Fibroblast of peridontal ligament (primary cell): ENCODE data around the gene ZNF484.
"Not testable (repeated sequence)": the region's sequence is repeated elsewhere in the genome, so short reads cannot be mapped to it uniquely, and the experiment has no call there.

ENCODE experiments used
- DNase-seq: peaks from one replicate; pipeline ENCODE4 v3.0.0-alpha.2; 2010; ENCODE audit errors: extremely low read depth

Gene ZNF484

DNA sequence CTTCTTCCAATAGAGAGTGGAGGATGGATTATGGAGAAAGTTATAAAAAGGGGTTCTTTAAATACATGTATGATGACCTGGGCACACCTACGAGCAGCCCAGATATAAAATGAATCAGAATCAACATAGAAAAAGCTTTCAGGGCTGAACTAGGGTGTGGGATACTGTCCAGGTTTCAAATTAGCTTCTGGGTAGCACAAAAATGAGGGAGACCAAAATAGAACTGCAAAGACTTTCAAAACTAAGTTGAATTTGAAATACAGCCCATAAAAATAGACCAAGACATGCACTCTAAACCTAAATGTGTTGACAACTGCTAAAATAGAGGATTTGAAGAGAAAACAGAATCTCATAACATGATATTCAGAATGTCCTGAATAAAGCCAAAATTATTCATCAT is 17.0 kb downstream of the ZNF484 start:
- DNase-seq = no peak

DNA sequence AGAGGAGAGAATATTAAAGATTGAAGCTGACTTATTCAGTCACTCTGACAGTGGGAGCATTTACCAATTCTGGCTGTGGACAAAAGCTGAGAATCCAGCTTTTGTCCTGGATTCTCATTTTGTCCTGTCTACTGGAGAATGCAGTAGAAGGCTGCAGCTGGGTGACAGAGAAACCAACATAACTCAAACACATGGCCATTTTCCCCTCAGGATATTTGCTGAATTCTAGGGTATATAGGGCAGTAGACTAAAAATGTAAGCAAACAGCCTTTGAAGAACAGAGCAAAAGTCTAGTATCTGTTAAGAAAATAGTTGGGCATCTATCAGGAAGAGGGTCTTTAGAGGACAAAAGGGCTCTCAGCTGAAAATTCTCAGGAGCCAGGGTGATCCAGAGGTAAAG is 20.6 kb downstream of the ZNF484 start:
- no peak for DNase-seq

DNA sequence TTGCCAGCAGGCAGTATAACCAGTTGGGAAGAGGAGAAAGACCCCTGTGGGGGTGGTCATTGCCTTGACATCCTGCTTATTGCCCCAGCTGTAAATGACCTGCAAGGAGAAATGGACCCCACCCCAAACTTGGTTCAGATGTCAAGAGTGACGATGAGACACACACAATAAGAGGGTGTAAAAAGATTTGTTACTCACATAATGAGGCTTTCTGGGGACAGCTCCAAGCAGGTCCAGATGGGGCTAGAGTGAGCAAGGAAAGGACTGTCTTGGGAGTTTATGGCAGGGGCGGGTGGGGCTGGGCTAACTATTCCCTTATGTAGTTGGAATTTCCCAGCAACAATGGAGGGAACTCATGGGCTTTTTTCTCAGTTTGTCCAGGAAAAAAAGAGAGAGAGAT is 24.1 kb downstream of the ZNF484 start:
- no peak for DNase-seq

DNA sequence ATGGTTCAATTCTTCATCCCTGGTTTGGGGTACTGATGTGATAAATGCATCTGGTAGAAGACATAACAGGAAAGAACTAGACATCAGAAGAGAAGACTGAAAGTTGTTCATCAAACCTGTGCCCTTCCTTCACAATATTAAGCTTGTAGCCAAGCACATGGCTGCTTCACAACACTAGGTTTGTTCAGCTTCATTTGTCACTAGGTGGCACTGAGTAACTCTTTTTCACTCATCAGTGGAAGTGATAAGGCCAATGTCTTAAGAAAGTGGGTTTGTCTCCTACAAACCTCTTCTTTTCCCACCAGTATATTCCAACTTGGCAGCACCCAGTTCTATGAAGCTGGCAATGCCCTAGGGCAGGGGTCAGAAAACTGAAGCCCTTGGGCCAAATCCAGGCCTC is 26.9 kb downstream of the ZNF484 start:
- no peak for DNase-seq

DNA sequence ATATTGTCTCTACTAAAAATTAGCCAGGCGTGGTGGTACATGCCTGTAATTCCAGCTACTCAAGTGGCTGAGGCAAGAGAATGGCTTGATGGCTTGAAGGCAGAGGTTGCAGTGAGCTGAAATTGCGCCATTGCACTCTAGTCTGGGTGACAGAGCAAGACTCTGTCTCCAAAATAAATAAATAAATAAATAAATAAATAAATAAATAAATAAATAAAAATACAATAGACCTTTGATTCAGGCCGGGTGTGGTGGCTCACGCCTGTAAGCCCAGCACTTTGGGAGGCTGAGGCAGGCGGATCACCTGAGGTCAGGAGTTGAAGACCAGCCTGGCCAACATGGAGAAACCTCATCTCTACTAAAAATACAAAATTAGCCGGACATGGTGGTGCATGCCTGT is 29.1 kb downstream of the ZNF484 start:
- not testable (repeated sequence) for DNase-seq

DNA sequence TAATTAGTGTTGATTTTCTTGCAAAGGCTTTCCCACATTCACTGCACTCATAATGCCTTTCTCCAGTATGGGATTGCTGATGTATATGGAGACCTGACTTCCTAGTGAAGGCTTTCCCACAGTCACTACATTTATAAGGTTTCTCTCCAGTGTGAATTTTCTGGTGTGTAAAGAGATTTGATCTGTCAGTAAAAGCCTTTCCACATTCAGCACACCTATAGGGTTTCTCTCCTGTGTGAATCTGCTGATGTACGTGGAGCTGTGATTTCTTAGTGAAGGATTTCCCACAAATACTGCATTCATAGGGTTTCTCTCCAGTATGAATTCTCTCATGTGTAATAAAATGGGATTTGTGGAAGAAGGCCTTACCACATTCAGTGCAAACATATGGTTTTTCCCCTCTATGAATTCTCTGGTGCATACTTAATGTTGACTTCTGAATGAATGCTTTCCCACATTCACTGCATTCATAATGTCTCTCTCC is 31.1 kb downstream of the ZNF484 start:
- DNase-seq = peak; percentile 8

DNA sequence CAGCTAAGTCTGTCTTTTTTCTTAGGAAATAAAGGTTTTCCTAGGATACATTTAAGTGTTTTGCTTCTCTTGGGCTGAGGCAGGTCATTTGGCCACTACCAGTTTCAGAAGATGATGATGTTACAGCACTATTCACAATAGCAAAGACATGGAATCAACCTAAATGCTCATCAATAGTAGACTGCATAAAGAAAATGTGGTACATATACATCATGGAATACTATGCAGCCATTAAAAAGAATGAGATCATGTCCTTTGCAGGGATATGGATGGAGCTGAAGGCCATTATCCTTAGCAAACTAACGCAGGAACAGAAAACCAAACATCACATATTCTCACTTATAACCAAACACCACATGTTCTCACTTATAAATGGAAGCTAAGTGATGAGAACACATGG is 39.4 kb downstream of the ZNF484 start:
- not testable (repeated sequence) for DNase-seq

DNA sequence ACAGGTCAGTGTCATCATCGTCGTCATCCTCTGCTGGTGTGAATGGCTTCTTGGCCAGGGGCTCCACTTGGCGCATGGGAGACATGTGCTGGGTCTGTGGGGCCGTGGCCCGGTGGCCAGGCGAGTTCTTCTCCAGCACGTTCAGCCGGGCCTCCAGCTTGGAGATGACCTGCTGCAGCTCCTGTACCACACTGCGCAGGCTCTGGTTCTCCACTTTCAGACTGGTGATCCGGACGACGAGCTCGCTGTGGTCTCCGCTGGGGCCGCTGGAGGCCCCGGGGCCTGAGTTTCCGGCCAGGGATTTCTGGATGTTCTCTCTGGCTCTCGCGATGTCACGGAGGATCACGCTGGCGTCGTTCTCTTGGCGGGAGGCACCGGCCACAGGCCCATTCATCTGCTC is 40.6 kb downstream of the ZNF484 start:
- no peak for DNase-seq

DNA sequence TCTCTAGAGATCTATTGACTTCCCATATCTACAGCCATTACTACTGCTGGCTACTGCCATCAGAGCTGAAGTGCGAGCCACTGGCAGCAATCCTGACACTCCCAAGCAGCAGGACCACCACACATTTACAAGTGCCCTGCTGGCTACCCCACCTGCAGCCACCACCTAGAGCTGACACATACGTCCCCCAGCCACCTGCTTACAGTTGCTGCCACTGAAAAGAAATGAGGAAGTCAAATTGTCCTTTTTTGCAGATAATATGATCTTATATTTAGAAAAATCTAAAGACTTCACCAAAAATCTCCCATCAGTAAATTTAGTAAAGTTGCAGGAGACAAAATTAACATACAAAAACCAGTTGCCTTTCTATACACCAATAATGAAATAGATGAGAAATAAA is 48.4 kb downstream of the ZNF484 start:
- DNase-seq = no peak

DNA sequence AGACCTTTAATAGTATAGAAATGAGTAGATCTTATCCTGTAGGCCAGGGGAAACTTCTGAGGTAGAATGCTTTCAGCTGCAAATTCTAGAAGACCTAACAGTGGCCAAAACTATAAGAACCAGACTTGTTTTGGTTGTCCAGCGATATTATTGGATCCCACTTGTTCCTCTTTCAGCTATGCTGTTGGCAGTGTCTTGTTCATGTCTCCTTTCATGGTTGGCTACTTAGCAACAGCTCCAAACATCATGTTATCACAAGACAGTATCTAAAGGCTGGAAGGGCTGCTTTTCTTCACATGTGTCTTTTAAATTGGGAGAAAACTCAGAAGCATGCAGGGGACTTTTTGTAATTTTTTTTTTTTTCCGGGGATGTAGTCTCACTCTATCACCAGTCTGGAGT is 52.8 kb downstream of the ZNF484 start:
- DNase-seq = not testable (repeated sequence)

DNA sequence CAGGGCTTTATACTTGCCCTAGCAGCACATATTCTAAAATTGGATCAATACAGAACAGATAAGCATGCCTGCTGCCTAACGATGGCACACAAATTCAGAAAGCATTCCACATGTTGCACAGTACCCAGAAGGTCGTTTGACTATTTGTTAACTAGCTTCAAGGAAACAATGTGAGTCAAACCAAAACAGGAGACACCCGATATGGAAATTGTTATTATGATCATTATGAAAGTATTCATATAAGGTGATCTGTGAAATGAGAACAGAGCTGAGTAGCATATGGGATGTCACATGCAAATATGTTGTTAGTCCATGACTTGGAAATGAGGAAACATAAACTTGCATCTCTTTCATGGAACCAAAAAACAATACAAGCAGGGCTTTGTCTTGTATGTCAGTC is 56.9 kb downstream of the ZNF484 start:
- no peak for DNase-seq

DNA sequence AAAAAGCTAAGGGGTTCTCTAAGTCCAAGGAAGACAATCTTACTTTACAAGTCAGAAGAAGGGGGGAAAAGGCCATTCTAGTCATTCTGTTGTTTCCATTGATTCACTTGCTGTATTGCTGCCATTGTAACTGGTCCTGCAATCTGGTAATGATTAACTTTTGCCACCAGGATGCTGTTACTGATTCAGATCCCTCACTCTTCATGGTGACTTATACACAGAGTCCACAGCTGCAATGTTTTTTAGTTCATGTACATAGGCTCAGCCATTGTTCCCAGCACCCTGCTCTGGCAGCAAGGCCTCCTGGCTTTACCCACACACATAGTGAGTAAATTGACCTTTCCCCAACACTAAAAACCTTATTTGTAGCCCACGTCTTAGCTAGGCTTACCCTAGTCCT is 57.9 kb downstream of the ZNF484 start:
- peak; percentile 21 for DNase-seq

DNA sequence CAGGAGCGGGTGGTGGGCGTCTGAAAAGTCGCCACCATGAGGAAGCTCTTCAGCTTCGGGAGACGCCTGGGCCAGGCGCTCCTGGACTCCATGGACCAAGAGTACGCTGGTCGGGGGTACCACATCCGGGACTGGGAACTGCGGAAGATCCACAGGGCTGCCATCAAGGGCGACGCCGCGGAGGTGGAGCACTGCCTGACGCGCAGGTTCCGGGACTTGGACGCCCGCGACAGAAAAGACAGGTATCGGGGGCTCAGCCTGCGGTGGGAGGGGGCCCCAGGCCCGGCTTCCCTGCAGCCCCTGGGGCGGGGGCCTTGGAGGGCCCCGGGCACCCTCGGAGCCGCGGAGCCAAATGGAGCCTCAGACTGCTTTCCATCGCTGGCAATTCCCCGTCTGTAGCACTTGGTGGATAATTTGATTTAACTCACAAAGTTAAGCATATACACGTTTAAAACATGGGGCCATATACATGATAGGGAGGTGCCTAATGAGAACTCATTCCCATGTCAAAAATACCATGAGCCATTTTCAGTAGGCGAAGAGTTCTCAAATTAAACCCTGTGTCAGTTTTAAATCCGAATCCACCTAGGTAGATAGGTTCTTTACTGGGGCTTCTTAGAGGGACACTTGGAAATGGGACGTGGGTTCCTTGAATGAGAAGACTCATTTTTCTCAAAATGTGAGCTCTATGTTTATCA is 68.1 kb downstream of the ZNF484 start:
- DNase-seq = not testable (repeated sequence)

DNA sequence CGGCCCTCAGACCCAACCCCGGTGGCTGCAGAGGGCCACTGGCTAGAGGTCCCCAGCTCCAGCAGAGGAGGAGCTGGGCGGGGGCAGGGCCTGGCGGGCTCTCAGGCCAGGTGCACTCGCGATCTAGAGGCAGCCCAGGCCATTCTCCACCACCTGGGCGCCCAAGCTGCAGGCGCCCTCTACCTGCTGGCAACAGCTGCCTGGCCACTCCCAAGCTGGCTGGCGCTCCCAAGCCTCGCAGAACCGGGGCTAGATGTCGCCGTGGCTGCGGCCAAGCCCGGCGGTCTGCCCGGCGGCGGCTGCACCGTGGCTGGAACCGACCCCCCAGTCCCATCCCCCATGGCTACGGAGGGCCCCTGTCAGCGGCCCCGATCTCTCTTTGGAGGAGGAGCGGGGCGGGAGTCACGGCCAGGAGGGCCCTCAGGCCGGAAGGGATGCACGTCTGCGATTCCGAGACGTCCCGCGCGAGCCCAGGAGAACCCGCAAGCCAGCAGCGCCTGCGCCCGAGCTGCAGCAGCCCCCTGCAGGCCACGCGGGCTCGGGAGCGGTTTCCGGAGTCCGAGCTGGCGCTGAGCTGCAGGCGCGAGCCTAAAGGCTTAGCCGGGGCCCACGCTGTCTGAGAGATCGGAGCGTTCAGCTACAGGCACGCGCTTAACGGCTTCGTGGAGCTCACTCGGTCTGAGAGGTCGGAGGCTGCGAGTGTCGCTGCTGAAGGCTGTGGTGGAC is 68.9 kb downstream of the ZNF484 start:
- DNase-seq = peak; percentile 54

DNA sequence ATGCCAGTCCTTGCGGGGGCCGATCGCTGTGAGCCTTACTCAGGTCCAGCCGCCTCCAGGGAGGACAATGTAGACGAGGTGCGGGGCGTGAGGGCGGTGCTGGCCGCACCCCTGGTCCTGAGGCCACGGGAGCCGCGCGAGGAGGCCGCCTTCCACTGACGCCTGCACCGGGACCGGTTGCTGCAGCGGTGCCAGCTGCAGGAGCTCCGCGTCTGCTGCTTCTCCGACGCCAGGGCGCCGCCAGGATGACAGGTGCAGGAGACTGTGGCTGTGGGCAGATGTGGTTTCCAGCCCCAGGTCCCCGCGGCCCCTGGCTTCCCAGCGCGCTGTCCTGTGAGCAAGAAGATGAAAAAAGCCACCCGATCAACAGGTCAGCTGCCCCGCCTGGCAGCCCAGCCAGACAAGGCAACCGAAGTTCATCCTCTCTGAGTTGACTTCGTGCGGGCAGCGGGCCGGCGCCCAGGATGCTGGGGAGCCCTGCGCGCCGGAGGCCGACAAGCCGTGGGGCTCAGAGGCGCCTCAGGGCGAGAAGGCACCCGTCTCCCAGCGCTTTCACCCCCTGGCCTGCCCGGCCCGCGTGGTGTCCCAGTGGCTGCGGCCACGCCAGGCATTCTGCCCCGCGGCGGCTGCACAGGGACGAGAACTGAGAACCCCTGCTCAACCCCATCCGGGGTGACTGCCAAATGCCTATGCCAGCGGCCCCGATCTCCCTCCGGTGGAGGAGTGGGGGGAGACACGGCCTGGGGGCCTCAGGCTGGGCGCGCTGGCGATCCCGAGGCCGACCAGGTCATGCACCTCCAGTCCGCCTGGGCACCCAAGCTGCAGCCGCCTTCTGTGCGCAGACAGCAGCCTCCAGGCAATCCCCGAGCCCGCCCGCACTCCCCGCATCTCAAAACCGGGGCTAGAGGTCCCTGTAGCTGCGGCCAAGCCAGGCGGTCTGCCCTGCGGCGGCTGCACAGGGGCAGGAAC is 69.8 kb downstream of the ZNF484 start:
- no peak for DNase-seq

DNA sequence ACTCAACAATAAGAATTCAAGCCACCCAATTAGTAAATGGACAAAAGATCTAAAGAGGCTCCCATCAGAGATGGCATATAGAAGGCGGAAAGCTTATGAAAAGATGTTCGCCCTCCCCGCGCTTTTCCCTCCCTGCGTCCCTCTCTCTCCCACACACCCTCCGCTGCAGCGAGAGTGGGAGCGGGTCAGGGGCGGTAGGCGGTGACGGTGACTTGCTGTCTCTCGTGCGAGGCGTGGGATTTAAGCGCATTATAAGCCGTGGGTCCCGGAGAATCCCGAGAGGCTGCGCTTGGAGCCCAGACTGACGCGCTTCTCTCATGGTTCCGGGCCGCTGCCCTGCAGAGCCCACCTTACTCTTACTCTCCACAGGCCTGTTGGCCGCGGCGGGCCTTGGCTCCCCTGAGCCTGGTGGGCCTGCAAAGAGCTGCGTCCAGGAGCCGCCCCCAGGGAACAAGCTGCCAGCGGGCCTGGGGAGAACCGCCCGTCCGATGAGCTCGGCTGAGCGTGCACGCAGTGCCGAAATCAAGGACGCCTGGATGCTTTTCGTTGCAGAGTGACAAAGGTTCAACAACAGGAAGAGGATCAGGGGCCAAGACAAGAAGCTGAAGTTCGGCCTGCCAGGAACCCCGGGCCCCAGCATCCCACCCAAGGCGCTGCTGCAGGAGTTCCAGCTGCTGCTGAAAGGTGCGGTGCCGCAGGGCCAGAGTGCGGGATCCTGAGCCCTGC is 70.6 kb downstream of the ZNF484 start:
- DNase-seq = no peak

DNA sequence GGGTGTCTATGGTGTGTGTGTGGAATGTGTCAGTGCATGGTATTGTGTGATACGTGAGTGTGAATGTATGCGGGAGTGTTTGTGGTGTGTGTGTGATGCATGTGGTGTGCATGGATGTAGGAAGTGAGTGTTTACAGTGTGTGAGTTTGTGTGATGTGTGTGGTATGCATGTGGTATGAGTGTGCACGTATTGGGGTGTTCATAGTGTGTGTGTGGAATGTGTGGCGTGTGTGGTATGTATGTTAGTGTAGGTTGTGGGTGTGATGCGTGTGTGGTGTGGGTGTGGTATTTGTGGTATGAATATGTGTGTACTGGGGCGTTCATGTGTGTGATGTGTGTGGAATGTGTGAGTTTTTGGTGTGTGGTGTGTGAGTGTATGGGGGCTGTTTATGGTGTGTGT is 73.1 kb downstream of the ZNF484 start:
- DNase-seq = no peak

DNA sequence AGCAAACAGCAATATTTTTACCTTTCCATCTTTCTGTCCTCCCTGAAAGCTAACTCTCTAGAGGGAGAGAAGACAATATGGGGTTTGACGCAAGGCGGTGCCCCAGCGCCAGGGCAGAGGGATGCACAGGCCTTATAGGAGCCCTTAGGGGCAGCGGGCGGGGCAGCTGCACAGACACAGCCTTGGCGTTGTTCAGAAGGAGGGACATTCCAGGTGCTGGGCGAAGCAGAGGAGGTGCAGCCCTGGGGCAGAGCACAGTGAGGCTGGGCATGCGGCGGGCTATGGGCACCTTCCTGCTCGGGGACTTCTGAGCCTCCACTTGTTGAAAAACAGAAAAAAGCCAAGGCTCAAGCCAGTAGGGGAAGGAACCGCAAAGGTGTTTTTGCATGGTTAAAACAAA is 79.5 kb downstream of the ZNF484 start:
- no peak for DNase-seq

DNA sequence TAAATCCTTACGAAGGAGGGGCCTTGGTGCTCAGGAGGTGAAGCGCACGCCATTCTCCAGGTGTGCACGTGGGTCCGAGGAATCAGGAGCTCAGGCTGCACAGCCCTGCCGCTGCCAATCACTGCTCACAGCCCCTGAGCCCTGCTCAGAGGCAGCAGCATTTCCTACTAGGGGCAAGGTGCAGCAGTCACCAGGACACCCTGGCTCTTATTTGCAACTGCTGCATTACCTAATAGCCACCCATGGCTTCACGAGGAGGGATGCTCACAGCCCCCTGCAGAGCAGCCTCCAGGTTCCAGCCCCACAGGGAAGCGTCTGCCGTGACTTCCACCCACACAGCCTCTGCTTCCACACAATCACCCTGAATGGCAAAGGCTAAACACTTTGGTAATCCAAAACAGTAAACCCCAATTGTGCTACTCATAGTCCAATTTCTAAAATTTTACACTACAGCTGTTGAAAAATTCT is 81.5 kb downstream of the ZNF484 start:
- DNase-seq = not testable (repeated sequence)

DNA sequence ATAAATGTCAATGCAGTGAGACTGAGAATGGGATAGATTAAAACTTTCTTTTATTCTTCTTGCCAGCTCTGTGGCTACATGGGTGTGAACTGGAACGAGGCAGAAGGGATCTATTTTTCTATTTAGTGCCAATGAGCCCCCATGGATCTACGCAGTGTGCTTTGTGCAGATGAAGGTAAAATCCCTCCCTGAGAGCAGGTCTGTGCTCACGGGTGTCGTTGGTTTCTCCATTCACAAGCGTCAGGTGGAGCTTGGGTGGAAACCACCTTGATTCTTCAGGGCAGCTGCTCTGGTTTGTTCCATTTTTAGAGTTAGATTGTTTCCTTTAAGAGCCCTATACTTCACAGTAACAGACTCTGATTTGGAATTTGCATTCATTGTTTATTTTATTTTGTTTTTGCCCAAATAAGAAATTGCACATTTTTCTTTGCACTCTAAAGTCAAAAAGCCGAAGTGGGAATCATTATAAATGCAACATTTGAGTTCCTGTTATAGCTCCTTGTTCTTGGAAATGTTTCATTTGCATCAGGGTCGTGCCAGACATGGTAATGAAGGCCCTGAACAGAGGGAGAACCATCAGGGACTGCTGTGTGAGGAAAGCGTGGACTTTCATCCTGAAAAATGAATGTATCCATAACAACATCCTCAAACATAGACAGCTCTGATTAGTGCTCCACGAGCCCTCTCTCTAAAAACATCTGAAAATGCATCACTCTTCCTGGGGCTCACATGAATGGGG is 82.1 kb downstream of the ZNF484 start:
- DNase-seq = no peak
